Measurements from ENCODE around the gene TERT.

The TERT gene

DNA sequence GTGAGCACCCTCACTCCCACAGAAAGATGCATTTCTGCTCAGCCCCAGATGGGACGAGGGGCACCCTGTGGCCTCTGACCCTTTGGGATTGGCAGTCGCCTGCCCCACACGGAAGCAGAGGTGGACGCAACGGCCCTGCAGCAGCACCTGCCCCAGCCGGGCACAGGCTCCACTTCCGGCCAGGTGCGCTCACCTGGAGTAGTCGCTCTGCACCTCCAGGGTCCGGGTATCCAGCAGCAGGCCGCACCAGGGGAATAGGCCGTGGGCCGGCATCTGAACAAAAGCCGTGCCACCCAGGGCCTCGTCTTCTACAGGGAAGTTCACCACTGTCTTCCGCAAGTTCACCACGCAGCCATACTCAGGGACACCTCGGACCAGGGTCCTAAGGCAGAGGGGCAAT lies 30.7 kb downstream of the TERT start:
- no peaks in the 10 kb centered on the region for H3K79me2 ChIP-seq (ENCODE audit: insufficient read depth, low read length)
- no peaks in the 10 kb centered on the region; the same call in 1 of the 2 replicates for H3K36me3 ChIP-seq (ENCODE audit: insufficient read depth, low read length)
- no peak overlapping the region for H3K4me2 ChIP-seq (ENCODE audit: low read depth, low read length, poor library complexity, severe bottlenecking)
- peaks cover 18% of the 10 kb centered on the region; the same call in 1 of the 2 replicates for H3K9me3 ChIP-seq (ENCODE audit: insufficient read depth, low read depth, low read length)
- H3K9ac ChIP-seq (ENCODE audit: low read depth, low read length, poor library complexity, severe bottlenecking) = no peak overlapping the region
- H3F3A ChIP-seq (ENCODE audit: low read depth) = no peaks in the 10 kb centered on the region
- no peak overlapping the region for H2AFZ ChIP-seq (ENCODE audit: low read length)
- no peaks in the 10 kb centered on the region for H4K20me1 ChIP-seq (ENCODE audit: insufficient read depth, low read length, poor library complexity, severe bottlenecking)
- no peak overlapping the region for H3K4me3 ChIP-seq (ENCODE audit: low read length, poor library complexity, severe bottlenecking)
- H3K27me3 ChIP-seq (ENCODE audit: insufficient read depth, low read length, poor library complexity, severe bottlenecking) = no peaks in the 10 kb centered on the region
- no peak for TF ChIP-seq EZH2phosphoT487 (IDR thresholded peaks at IDR 0.05; ENCODE audit: borderline replicate concordance)
- TF ChIP-seq, protein P1, sequence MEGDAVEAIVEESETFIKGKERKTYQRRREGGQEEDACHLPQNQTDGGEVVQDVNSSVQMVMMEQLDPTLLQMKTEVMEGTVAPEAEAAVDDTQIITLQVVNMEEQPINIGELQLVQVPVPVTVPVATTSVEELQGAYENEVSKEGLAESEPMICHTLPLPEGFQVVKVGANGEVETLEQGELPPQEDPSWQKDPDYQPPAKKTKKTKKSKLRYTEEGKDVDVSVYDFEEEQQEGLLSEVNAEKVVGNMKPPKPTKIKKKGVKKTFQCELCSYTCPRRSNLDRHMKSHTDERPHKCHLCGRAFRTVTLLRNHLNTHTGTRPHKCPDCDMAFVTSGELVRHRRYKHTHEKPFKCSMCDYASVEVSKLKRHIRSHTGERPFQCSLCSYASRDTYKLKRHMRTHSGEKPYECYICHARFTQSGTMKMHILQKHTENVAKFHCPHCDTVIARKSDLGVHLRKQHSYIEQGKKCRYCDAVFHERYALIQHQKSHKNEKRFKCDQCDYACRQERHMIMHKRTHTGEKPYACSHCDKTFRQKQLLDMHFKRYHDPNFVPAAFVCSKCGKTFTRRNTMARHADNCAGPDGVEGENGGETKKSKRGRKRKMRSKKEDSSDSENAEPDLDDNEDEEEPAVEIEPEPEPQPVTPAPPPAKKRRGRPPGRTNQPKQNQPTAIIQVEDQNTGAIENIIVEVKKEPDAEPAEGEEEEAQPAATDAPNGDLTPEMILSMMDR (conservative IDR thresholded peaks at IDR 0.05; ENCODE audit: low read length) = no peak
- no peaks in the 10 kb centered on the region for H3K9me2 ChIP-seq (replicated peaks; ENCODE audit: low read depth, low read length)
- H3K4me1 ChIP-seq (ENCODE audit: insufficient read depth, low read length, poor library complexity, severe bottlenecking) = no peaks in the 10 kb centered on the region

DNA sequence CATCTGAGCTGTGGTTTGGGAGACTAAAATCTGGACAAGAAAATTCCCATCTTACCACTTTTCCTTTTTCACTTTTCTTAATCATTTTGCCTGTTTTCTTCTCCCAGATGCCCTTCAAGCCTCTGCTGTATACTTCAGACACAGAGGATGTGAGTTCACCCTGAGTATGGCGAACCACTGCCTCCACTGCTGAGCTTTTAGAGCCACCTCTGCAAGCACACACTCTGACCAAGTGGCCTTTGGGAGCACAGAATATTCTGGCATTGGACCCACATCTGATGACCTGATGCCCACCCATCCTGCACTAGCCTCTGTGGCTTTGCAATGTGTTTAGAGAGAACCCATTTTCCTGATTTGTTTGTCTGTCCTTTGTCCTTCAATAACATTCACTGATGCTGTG lies 32.5 kb downstream of the TERT start:
- H3K9ac ChIP-seq (ENCODE audit: low read depth, low read length, poor library complexity, severe bottlenecking) = no peak overlapping the region
- H3K79me2 ChIP-seq (ENCODE audit: insufficient read depth, low read length) = no peaks in the 10 kb centered on the region
- H3K4me2 ChIP-seq (ENCODE audit: low read depth, low read length, poor library complexity, severe bottlenecking) = no peak overlapping the region
- no peaks in the 10 kb centered on the region for H3K9me2 ChIP-seq (replicated peaks; ENCODE audit: low read depth, low read length)
- H3K9me3 ChIP-seq (ENCODE audit: insufficient read depth, low read depth, low read length) = peaks cover 18% of the 10 kb centered on the region; the same call in 1 of the 2 replicates
- no peaks in the 10 kb centered on the region for H4K20me1 ChIP-seq (ENCODE audit: insufficient read depth, low read length, poor library complexity, severe bottlenecking)
- H3F3A ChIP-seq (ENCODE audit: low read depth) = no peaks in the 10 kb centered on the region
- no peaks in the 10 kb centered on the region for H3K27me3 ChIP-seq (ENCODE audit: insufficient read depth, low read length, poor library complexity, severe bottlenecking)
- H3K4me1 ChIP-seq (ENCODE audit: insufficient read depth, low read length, poor library complexity, severe bottlenecking) = no peaks in the 10 kb centered on the region
- no peaks in the 10 kb centered on the region; the same call in 1 of the 2 replicates for H3K36me3 ChIP-seq (ENCODE audit: insufficient read depth, low read length)
- TF ChIP-seq EZH2phosphoT487 (IDR thresholded peaks at IDR 0.05; ENCODE audit: borderline replicate concordance) = no peak
- TF ChIP-seq, protein P1 (conservative IDR thresholded peaks at IDR 0.05; ENCODE audit: low read length) = no peak
- no peak overlapping the region for H2AFZ ChIP-seq (ENCODE audit: low read length)
- no peak overlapping the region for H3K4me3 ChIP-seq (ENCODE audit: low read length, poor library complexity, severe bottlenecking)

DNA sequence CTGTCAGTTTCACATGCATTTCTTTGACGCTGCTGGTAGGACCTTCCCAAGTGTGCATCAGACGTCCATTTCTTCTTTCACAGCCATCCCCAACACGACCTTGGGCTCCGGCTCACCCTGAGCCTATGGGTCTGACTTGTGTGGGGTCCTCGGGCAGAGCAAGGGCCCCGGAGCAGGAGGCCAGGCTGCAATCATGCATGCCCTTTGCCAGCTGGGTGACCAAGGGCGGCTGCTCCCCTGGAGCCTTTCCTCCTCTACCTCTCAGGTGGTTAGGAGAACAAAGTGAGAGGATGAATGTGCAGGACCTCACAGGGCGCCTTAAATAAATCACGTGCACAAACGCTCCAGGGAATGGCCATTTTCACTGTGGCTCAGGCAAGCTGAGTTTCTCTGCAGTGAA lies 33.2 kb downstream of the TERT start:
- Histone ChIP-seq H3K4me3 (ENCODE audit: low read length, poor library complexity, severe bottlenecking) (no peak overlapping the region), H3K9me2 (replicated peaks; ENCODE audit: low read depth, low read length) (no peaks in the 10 kb centered on the region), H3K4me2 (ENCODE audit: low read depth, low read length, poor library complexity, severe bottlenecking) (no peak overlapping the region), H3K9ac (ENCODE audit: low read depth, low read length, poor library complexity, severe bottlenecking) (no peak overlapping the region), H3K27me3 (ENCODE audit: insufficient read depth, low read length, poor library complexity, severe bottlenecking) (no peaks in the 10 kb centered on the region), H3K4me1 (ENCODE audit: insufficient read depth, low read length, poor library complexity, severe bottlenecking) (no peaks in the 10 kb centered on the region), H2AFZ (ENCODE audit: low read length) (no peak overlapping the region), H3K79me2 (ENCODE audit: insufficient read depth, low read length) (no peaks in the 10 kb centered on the region), H3F3A (ENCODE audit: low read depth) (no peaks in the 10 kb centered on the region), H3K36me3 (ENCODE audit: insufficient read depth, low read length) (no peaks in the 10 kb centered on the region; the same call in 1 of the 2 replicates), H3K9me3 (ENCODE audit: insufficient read depth, low read depth, low read length) (peaks cover 18% of the 10 kb centered on the region; the same call in 1 of the 2 replicates), H4K20me1 (ENCODE audit: insufficient read depth, low read length, poor library complexity, severe bottlenecking) (no peaks in the 10 kb centered on the region)
- TF ChIP-seq EZH2phosphoT487 (IDR thresholded peaks at IDR 0.05; ENCODE audit: borderline replicate concordance) = no peak
- TF ChIP-seq, protein P1 (conservative IDR thresholded peaks at IDR 0.05; ENCODE audit: low read length) = no peak
